ENCODE results near the gene PRDM2. TPM values are rescaled to one million over a fixed set of nuclear protein-coding genes. Genes with fewer than 3 reads are reported as not detected.
"Not testable (repeated sequence)": the region's sequence is repeated elsewhere in the genome, so short reads cannot be mapped to it uniquely, and the experiment has no call there.

Gene PRDM2, protein sequence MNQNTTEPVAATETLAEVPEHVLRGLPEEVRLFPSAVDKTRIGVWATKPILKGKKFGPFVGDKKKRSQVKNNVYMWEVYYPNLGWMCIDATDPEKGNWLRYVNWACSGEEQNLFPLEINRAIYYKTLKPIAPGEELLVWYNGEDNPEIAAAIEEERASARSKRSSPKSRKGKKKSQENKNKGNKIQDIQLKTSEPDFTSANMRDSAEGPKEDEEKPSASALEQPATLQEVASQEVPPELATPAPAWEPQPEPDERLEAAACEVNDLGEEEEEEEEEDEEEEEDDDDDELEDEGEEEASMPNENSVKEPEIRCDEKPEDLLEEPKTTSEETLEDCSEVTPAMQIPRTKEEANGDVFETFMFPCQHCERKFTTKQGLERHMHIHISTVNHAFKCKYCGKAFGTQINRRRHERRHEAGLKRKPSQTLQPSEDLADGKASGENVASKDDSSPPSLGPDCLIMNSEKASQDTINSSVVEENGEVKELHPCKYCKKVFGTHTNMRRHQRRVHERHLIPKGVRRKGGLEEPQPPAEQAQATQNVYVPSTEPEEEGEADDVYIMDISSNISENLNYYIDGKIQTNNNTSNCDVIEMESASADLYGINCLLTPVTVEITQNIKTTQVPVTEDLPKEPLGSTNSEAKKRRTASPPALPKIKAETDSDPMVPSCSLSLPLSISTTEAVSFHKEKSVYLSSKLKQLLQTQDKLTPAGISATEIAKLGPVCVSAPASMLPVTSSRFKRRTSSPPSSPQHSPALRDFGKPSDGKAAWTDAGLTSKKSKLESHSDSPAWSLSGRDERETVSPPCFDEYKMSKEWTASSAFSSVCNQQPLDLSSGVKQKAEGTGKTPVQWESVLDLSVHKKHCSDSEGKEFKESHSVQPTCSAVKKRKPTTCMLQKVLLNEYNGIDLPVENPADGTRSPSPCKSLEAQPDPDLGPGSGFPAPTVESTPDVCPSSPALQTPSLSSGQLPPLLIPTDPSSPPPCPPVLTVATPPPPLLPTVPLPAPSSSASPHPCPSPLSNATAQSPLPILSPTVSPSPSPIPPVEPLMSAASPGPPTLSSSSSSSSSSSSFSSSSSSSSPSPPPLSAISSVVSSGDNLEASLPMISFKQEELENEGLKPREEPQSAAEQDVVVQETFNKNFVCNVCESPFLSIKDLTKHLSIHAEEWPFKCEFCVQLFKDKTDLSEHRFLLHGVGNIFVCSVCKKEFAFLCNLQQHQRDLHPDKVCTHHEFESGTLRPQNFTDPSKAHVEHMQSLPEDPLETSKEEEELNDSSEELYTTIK (N-terminal part only)
- total RNA-seq, result 64.2 and 67.8 TPM in 2 replicates

DNA sequence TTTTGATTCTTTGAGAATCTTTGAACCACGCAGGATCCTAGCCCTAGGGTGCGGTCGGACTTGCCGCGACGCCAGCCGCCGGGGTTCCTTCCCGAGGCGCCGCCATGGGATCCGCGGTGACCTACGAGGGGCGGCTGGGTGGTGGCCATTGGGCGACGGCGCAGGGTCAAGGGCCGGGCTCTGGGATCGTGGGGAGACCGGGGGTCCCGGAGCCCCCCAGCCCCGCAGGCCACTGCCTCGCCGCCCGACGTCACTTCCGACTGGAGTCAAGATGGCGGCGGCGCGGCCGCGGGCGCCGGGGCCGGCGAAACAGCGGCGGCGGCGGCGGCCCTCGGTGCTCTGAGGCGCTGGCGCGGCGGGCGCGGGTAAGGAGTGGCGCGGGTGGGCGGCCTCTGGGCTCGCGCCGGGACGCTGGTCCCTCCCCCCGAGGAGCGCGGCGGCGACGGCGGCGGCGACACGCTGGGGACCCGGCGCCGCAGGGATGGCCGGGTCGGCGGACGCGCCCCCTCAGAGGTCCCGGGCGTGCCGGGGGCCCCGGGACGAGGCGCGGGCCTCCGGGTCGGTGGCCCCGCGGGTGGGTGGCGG, at the start of gene PRDM2:
Gene PRDM2, plus strand, starts transcription at position 253 of the 585 bp plus-strand sequence. CDS start 15,418 bp downstream, outside the sequence.
- intact Hi-C loops (cut with micrococcal nuclease), result loop anchor here (1.0 kb wide), 3 partner anchors 31 to 113 kb away; no protein-coding TSS in a partner anchor

DNA sequence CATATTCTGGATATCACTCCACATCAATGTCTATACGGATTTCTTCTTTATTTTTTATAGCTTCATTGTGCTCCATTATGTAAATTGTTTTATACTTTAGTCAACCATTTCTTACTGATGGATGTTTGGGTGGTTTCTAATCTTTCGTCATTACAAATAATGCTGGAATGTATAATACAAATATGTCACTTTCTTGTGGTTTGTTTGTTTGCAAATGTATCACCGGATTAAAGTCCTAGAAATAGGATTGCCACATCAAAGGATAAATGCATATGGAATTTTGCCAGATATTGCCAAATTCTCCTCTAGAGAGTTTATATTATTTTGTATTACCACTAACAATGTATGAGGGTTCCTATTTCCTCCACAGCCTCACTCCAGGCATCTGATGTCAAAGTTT, 48.7 kb upstream of the PRDM2 start:
- intact Hi-C loops (cut with micrococcal nuclease), result no loop called here

DNA sequence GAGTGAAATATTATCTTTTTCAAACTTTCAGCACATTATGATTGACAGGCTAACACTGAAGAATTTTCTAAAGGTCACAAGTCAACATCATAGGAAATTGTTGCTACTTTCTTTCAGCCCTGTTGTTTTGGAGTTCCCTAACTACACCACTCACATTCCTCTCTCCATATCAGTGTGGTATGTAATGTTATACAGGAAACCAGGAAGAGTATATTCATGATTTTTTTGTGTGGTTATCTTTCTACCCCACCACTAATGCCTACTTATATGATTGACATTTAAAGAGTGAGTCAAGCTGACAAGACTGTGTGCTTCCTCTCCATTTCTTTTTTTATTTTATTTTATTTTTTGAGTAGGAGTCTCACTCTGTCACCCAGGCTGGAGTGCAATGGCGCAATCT, 47.8 kb upstream of the PRDM2 start:
- intact Hi-C loops (cut with micrococcal nuclease), result no loop called here

DNA sequence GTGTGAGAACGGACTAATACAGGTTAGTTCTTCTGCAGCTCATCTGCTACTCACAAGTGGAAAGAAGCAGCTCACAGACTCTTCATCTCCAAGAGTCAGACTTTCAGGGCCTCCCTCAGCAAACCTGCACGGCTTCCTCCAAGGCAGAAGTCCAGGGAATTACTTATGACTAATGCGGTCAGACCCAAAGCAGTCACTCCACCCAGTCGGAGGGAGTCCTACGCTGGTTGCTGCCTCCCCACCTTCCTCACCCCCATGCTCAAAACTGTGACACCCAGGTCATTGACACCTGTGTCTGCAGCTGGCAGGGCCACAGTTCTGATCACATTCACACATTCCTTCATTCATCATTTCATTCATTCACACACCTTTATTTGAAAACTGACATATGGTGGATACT, 38.4 kb upstream of the PRDM2 start:
- intact Hi-C loops (cut with micrococcal nuclease), result no loop called here

DNA sequence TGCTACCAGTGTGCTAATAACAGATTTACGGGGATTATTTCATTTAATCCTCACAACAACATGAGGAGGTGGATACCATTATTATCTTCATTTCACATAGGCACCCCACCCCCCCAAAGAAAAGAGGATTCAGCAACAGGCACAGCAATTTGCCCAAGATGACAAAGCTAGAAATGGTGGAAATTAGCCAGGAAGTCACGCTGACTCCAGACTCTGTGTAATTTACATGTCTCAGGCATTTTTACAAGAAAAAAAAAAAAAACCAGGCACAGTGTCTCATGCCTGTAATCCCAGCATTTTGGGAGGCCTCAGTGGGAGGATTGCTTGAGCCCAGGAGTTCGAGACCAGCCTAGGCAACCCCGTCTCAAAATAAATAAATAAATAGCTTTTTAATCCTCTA, 37.5 kb upstream of the PRDM2 start:
- intact Hi-C loops (cut with micrococcal nuclease), result no loop called here

DNA sequence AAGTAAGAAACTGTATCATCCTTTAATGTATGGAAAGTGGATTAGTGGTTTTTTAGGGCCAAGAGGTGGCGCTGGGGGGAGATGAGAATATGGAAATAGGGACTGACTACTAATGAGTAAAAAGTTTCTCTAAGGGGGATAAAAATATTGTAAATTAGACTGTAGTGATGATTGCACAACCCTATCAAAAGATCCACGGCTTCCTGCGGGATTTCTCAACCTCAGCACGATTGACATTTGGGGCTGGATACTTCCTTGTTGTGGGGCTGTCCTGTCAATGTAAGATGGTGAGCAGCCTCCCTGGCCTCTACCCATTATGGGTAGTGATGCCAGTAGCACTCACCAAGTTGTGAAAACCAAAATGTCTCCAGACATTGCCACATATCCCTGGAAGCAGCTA, 36.0 kb upstream of the PRDM2 start:
- intact Hi-C loops (cut with micrococcal nuclease), result no loop called here

DNA sequence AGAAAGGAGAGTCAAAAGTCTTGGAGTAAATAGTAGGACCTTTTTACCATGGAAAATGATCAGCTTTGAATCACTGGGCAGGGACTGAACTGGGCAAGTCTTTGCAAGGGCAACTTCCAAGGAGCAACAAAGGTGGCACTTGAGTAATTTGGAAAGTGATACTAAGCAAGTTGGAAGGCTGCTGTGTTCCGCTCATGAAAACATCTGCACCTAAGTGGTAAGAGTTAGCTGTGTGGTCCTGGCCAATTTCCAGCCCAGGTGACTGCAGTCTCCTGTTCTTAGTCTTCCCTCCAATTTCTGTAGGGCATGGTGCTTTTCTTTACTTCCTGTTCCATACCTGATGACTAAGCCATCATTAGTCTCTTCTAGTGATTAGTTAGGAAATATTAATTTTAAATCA, 35.5 kb upstream of the PRDM2 start:
- intact Hi-C loops (cut with micrococcal nuclease), result no loop called here

DNA sequence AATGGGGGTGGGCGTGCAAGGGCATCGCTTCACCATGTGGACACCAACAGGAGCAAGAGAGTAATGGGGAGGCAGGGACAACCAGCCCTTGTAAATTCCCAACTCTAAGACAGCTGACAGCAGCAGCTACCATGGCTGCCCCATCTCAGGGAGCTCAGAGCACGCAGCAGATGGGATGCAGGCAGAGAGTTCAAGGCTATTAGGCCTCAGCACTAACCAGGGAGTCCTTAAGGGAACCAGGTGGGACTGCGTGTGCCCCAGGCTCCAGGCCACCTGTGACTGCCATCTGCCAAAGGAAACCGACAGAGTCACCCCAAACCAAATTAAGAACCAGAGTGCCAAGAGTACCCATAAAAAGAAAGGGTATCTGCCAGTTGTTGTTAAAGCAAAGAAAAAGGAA, 33.7 kb upstream of the PRDM2 start:
- intact Hi-C loops (cut with micrococcal nuclease), result no loop called here

DNA sequence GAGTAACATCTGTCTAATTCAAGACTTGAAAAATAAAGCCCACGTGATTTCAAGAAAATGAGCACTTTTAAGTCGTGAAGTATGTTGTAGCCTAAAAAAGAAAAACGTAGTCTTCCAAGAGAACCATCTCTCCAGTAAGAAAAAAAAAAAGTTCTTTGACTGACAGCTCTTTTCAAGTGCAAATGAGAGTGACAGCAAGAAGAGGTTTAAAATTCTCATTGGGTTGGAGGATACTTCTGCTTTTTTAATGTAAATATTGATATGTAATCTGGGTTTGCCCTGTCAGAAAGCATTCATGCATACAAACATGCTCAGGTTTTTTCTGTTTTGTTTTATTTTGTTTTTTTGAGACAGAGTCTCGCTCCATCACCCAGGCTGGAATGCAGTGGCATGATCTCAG, 32.3 kb upstream of the PRDM2 start:
- intact Hi-C loops (cut with micrococcal nuclease), result no loop called here

DNA sequence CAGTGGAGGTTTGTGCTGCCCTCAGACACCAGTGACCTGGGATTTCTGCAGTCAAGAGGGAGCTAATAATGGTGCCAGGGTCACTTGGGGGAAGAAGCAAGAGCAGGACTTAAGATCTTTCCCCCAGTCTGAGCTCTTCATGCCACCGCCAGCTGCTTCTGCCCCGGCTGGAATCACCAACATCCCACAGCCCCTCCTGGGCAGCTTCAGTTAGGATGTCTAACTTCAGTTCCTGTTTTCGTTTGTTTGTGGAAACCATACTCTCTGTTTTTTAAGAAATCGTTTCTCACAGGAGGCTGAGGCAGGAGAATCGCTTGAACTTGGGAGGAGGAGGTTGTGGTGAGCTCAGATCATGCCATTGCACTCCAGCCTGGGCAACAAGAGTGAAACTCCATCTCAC, 25.6 kb upstream of the PRDM2 start:
- intact Hi-C loops (cut with micrococcal nuclease), result no loop called here

DNA sequence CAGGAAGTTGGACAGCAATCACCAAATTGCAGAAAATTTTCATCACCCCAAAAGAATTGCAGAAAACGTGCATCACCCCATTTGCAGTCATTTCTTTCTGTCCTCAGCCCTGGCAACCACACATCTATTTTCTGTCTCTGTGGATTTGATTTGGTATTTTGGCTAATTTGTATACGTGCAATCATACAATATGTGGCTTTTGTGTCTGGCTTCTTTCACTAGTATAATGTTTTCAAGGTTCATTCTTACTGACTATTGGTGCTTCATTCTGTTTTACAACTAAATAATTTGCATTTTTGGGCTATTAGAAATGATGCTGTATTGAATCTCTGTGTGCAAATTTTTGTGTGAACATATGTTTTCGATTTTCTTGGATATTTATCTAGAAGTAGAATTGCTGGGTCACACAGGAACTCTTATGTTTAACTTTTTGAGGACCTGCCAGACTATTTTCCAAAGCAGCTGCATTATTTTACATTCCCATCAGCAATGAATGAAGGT, 24.8 kb upstream of the PRDM2 start:
- intact Hi-C loops (cut with micrococcal nuclease), result no loop called here

DNA sequence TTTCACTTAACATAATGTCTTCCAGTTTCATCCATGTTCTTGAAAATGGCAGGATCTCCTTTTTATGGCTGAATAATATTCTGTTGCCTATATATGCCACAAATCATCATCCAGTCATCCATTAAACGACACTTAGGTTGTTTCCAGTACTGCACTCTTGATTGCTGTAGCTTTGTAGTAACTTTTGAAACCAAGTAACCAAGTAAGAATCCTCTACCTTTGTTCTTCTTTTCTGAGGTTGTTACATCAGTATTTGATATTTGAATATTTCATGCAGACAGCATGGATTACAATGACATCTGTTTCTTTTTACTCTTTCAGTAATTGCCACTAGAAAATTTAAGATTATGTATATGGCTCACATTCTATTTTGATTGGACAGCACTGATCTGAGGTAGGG, 22.1 kb upstream of the PRDM2 start:
- intact Hi-C loops (cut with micrococcal nuclease), result no loop called here

DNA sequence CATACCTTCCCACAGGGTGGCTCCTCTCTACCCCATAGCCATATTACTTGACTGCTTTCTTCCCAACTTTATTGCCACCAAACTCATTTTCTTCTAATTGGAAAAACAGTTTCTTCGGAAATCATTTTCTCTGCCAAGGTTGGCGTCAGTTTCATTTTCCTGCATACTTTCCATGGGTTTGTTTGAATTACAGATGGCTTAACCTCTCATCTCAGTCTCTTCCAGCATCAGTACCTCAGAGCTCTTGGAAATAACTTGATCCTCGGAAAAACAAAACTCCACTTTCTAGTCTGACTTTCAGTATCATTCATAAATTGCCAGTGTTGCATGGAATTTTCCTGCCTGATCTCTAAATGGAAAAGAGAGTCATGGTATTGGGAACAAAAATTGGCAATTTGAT, 20.3 kb upstream of the PRDM2 start:
- intact Hi-C loops (cut with micrococcal nuclease), result no loop called here

DNA sequence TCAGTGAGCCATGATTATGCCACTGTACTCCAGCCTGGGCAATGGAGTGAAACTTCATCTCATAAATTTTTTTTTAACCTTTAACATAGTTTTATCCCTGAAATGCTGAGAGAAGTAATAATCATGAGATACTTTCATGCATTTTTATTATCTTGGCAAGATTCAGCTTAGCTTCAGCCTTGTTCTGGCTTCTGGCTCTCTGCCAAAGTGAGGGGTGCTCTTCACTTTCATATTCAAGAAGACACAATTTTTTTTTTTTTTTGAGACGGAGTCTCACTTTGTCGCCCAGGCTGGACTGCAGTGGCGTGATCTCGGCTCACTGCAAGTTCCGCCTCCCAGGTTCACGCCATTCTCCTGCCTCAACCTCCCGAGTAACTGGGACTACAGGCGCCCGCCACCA, 19.4 kb upstream of the PRDM2 start:
- intact Hi-C loops (cut with micrococcal nuclease), result not testable (repeated sequence)

DNA sequence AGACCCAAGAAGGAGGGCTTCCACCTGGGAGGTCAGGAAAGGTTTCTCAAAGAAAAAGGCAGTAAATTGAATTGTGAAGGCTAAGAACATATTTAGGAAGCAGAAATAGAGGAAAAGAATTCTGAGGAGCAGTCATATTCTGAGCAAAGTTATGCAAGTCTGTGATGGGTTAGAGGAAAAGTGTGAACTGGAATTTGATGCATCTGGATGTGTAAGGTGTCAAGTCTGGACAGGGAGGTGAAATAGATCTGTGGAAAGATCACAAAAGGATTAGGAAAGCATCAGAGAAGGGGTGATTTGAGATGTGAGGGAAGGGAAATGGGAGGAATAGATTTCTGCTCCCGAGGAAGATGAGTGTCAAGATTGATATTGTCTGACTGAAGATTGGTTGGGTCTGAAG, 18.1 kb upstream of the PRDM2 start:
- intact Hi-C loops (cut with micrococcal nuclease), result no loop called here

DNA sequence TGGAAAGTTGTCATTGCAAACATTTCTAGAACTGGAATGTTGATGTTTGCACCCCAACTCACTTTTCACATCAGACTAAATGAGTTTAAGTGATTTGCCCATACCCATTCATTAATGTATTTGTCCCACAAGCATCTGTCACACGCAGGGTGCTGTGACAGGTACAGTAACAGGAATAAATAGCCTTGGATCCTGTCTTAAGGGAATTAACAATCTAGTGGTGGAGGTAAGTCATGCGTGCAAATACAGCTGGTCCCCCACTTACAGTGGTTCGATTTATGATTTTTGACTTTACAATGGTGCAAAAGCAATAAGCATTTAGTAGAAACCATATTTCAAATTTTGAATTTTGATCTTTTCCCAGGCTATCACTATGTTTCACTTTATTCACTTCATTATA, 17.5 kb upstream of the PRDM2 start:
- intact Hi-C loops (cut with micrococcal nuclease), result no loop called here

DNA sequence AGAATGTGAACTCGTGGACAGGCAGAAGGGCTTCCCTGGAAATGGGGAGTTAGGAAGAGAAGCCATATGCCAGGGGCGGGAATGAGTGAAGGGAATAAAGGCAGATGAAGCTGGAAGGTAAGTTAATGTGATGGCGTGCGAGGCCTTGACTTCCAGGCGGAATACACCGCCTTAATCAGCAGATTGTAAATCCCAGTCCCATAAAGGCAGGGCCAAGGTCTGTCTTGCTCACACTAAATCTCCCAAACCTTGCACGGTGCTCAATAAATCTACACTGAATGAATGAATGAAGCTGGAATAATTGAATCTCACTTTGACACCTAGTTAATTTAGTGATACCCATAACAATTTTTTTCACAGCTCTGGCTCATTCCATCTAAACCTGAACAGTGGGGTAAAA, 16.8 kb upstream of the PRDM2 start:
- intact Hi-C loops (cut with micrococcal nuclease), result no loop called here

DNA sequence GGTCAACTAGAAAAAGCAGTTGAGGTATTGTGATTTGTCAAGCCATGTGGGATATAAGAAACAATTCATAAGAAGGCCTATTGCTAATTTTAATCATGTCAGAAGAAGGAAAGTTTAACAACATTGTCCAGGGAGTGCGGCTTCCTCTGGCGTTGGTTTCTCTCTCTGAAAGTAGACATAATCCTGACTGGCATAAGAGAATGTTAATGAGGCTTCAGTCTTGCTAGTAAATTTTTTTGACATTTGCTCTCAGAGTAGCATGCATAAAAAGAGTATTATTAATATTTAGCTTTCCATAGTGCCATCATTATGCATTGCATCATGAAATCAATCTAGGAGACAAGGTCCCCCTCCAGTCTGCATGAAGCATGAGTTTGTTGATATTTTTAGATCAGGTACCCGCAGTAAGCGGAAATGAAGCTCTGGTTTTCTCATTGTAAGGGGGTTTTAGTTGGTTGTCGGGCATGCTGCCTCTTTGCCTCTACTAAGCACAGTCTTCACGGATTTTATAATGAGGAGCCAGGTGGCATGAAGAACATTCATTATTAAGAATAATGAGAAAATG, 12.8 kb upstream of the PRDM2 start:
- intact Hi-C loops (cut with micrococcal nuclease), result no loop called here

DNA sequence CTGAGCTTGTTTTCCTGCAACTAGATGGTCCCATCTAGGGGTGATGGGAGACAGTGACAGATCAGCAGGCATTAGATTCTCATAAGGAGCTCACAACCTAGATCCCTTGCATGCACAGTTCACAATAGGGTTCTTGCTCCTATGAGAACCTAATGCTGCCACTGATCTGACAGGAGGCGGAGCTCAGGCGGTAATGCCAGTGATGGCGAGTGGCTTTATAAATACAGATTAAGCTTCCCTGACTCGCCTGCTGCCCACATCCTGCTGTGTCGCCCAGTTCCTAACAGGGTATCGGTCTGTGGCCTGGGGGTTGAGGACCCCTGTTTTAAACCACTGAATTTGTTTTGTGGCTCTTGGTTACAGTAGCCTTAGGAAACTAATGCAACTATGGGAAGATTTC, 6.9 kb upstream of the PRDM2 start:
- intact Hi-C loops (cut with micrococcal nuclease), result not testable (repeated sequence)

DNA sequence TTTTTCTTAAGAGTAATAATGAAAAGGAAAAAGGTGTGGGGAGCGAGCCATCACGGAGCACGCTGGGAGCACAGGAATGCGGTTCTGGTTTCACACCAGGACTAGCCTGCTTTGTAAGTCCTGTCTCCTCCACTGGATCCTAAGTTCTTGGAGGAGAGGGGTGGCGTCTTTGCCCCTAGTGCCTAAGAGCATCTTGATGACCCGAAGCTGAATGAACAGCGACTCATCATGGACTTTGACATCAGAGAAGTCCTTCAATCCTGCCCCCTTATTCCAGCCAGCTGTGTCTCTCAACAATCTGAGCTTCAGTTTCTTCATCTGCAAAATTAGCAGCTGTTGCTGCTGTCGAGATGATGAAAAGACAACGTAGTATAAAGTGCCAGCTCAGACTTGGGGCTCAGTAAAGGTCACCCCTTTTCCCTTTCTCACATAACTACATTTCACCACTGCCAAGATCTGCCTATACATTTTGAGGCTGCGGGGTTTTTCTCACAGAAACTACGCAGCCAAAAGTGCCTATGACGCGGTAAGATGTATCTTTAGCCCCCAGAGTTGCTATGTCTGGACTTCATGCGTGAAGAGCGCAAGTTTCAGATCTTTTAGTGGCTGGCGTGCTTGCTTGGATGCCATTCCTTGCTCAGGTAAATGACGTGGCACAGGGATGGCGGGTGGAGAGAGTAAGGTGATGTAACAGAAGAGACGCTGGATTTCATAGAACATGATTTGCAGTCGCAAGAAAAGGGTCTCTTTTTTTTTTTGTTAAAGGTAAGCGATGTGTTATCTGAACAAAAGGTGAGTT, 4.9 kb upstream of the PRDM2 start:
- intact Hi-C loops (cut with micrococcal nuclease), result no loop called here

Measured in T-helper 1 cell treated with Interleukin-12 subunit alpha and Interleukin-12 subunit beta and Interleukin-4 antibody, amounts not matched to agents 30 ng/mL and 1 ng/mL, for 36 hours (primary cell).